ENCODE results near the gene ZBTB45.
"Not testable (repeated sequence)": the region's sequence is repeated elsewhere in the genome, so short reads cannot be mapped to it uniquely, and the experiment has no call there.

Gene ZBTB45

DNA sequence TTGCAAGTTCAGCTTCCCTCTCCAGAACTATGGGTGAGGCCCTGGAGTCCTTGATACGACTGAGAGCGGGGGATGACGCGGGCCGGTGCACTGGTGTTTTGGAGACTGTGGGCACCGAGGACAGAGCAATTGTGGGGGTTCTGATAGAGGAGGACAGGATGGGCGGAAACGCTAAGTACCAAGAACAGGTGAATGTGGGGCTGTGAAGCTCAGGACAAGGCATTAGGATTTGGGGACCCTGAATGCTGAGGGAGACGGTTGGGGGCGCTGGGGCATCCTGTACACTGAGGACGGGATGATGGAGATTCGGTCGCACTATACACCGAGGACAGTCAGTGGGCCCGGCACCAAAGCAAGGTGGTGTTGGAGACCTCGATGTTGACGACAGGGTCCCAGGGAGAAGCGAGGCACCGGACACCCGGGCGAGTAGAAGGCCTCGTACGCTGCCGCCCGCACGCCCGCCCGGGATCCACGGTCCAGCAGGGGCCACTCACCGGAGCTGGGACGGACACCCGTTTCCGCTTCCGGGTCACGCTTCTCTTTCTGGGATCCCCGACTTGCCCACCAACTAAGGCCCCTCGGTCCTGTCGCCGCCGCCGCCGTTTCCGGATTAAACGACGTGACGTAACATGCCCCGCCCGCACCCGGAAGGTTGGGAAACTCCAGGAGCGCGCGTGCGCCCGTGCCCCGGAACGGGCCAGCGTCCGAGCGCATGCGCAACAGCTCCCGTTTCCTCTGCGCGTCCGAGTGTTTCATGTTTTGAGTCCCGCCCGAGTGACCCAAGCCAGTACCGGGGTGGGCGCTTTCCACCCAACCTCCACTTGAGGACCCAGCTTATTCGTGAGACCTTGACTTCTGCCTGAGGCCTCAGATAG lies 35.1 kb upstream of the ZBTB45 start, which contains the start of gene CHMP2A:
Gene CHMP2A (minus strand): TSS at position 612 of the 875 bp plus-strand sequence. CDS start 893 bp downstream, outside the sequence.
- no peak for DNase-seq

DNA sequence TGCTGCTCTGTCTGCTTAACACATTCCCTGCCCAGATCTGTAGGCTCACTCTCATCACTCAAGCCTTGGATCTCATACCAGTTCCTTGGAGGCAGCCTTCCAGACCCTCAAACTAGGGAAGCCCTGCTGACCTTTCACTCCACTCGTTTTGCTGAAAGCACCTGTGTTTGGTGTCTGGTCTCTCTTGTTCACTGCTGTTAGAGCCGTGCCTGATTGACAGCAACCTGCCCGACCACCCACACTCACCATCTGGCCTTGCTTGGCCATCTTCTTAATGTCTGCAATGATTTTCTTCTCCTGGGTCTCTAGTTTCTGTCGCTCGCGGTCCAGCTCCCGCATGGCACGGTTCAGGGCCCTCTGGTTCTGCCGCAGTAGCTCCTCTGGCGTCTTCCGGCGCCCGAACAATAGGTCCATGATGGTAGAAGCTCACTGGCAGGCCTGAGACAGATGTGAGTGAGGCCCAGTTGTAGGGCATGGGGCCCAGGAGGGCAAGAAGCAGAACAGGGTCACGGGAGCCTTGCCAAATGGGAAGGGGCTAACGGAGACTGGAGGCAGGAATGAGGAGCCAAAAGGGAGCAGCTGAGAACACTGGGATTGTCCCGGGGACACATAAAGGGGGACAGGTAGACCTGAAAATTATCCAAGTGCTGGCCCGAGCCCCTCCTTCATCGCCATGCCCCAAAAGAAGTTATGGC lies 34.3 kb upstream of the ZBTB45 start:
- DNase-seq: no peak

DNA sequence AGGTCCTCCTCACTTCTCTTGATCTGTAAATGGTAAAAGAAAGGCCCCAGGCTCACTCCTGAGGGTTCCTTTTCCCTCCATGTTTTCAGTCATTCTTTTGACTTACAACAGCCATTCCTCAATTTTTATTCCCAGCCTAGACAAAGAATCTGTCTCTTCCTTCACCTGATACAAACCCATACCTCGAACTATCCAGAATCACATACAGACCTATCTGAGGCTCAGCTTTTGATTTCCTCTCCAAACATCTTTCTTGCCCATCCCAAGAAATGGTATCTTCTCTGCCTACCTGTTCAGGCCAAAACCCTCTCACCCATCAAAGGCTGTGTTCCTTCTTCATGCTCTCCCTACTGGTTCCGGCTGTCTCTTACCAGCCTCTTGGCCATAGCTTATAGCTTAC lies 33.0 kb upstream of the ZBTB45 start:
- DNase-seq: no peak

DNA sequence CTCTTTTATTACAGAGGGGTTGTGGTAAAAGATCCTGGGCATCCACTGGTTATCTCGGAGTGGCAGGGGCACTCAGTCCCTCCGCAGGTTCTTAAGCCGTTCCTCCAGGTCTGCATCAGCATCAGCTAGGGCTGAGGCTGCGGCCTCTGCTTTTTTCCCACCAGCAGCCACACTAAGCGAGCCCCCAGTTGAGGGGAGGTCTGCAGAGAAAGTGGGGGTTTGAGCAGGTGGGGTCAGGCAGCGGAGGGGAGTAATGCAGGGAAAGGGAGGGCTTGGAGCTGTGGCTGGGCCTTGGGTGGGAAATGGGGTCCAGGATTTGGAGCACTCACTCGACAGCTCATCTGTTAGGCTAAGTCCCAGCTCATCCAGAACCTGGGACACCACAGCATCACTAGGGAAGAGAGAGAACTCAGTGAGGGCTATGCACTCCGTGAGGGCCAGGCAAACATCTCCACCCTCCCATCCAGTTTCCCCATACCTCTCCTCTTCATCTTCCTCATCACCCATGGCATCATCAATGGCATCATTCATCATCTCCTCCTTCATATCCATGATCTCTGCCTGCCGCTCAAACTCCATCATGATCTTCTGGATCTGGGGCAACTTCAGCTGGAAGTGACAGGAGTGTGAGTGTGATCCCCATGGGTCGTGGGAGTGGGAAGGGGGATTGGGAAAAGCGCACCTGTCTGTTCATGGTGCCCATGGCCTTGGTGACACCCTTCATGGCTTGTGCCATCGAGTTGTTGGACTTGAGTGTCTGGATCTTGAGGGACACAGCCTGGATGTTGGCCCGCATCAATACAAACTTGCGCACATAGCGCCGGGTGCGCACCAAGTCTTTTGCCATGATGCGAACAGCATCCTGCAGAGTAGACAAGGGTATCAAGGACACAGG lies 32.2 kb upstream of the ZBTB45 start:
- no peak for DNase-seq

DNA sequence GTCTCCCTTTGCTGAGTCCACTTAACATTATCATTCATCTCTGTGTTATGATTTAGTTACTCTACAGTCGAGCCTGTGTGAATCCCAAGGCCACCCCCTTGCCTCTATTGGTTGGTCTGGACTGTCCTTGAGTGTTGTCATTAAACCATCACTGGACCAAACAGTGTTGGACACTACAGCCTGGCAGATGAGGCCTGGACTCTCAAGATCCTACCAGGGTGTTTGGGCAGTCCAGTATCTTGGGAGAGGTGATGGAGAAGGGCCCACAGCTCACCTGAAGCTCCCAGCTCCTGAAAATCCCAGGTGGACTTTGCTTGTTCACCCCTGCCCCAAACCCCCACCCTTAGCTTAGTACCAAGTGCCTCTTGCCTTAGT lies 31.5 kb upstream of the ZBTB45 start:
- DNase-seq: no peak

DNA sequence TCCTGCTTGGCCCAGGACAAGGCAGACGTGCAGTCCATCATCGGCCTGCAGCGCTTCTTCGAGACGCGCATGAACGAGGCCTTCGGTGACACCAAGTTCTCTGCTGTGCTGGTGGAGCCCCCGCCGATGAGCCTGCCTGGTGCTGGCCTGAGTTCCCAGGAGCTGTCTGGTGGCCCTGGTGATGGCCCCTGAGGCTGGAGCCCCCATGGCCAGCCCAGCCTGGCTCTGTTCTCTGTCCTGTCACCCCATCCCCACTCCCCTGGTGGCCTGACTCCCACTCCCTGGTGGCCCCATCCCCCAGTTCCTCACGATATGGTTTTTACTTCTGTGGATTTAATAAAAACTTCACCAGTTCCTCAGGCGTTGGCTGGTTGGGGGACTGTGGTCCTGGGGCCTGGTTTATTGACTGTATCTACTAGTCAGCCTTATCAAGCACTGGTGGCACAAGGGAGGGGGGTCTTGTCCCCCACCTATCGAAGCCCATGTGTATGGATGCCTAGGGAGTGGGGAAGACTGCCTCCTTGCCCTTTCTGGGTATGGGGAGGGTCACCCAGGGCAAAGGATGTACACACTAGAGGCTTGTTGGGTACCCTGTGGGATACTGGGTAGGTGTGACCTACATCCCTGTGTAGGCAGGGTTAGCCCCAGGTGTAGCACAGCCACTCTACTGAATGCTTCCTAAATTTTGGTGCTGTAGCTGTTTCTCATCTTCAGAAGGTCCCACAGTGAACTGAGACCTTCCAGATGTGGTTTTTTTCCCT lies 30.9 kb upstream of the ZBTB45 start:
- no peak for DNase-seq

DNA sequence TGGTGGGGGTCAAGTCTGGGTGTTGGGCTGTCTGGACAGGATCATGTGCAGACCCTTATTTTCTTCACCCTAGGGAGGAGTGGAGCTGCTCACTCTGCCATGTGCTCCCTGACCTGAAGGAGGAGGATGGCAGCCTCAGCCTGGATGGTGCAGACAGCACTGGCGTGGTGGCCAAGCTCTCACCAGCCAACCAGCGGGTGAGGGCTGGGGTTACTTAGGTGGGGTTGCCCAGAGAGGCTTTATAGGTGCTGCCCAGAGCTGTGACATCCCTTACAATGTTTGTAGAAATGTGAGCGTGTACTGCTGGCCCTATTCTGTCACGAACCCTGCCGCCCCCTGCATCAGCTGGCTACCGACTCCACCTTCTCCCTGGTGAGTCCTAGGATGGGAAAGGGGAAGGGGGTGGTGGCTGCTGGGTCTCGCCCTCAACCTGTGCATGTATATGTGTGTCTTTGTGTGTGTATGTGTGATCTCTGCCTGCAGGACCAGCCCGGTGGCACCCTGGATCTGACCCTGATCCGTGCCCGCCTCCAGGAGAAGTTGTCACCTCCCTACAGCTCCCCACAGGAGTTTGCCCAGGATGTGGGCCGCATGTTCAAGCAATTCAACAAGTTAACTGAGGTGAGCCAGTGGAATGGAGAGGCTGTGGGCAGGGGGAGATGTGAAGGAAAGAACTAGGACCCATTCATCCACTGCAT lies 30.2 kb upstream of the ZBTB45 start:
- no peak for DNase-seq

DNA sequence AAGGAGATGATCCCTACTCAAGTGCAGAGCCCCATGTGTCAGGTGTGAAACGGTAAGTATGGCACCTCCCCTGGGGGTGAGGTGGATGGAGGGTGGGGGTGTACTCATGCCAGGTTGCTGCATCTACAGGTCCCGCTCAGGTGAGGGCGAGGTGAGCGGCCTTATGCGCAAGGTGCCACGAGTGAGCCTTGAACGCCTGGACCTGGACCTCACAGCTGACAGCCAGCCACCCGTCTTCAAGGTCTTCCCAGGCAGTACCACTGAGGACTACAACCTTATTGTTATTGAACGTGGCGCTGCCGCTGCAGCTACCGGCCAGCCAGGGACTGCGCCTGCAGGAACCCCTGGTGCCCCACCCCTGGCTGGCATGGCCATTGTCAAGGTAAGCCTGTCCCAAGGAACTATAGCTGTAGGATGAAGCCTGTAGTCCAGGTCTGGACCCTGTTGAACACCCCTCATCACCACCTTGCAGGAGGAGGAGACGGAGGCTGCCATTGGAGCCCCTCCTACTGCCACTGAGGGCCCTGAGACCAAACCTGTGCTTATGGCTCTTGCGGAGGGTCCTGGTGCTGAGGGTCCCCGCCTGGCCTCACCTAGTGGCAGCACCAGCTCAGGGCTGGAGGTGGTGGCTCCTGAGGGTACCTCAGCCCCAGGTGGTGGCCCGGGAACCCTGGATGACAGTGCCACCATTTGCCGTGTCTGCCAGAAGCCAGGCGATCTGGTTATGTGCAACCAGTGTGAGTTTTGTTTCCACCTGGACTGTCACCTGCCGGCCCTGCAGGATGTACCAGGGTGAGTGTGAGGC lies 29.5 kb upstream of the ZBTB45 start:
- DNase-seq: no peak

DNA sequence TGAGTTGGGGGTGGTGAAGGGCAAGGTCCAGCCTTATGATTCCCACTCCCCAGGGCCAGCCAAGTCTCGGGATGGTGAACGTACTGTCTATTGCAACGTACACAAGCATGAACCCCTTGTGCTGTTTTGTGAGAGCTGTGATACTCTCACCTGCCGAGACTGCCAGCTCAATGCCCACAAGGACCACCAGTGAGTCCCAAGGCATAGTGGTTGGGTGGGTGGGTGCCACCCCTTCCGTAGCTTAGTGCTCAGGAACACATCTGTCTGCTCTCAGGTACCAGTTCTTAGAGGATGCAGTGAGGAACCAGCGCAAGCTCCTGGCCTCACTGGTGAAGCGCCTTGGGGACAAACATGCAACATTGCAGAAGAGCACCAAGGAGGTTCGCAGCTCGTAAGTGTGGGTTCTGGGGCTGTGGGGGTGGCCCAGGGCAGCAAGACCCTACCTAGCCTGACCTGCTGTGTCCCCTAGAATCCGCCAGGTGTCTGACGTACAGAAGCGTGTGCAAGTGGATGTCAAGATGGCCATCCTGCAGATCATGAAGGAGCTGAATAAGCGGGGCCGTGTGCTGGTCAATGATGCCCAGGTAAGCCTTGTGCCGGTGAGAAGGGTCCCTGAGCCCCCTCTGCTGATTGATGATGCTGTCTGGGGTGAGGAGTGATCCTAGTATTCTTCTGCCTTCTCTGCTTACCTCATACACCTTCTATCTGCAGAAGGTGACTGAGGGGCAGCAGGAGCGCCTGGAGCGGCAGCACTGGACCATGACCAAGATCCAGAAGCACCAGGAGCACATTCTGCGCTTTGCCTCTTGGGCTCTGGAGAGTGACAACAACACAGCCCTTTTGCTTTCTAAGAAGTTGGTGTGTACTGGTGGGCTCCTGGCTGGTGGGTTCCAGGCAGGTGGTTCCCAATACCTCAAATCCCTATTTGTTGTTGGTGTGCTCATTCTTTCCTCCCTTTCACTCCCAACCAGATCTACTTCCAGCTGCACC lies 28.0 kb upstream of the ZBTB45 start:
- DNase-seq: no peak

DNA sequence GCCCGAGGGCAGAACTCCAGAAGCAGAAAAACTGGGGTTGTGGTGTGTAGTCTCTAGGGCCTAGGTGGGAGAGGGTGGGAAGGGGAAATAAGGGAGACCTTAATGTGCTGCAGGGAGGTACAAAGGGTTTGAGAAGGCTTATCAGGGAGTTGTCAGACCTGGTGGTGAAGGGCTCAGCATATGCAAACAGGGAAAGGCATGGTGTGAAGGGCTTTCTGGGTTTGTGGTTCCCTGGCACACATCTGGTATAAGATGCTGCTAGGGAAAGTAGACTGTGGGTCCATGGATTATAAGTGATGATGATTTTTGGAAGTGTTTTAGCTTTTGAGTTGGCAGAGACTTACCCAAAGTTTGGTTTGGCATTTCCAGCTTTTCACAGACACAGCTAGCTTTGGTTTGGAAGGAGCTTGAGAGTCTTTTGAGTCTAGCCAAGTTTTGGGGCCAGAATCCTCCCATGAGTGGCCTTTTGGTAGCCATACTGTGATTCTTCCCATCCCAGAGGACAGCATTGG lies 26.5 kb upstream of the ZBTB45 start:
- no peak for DNase-seq

DNA sequence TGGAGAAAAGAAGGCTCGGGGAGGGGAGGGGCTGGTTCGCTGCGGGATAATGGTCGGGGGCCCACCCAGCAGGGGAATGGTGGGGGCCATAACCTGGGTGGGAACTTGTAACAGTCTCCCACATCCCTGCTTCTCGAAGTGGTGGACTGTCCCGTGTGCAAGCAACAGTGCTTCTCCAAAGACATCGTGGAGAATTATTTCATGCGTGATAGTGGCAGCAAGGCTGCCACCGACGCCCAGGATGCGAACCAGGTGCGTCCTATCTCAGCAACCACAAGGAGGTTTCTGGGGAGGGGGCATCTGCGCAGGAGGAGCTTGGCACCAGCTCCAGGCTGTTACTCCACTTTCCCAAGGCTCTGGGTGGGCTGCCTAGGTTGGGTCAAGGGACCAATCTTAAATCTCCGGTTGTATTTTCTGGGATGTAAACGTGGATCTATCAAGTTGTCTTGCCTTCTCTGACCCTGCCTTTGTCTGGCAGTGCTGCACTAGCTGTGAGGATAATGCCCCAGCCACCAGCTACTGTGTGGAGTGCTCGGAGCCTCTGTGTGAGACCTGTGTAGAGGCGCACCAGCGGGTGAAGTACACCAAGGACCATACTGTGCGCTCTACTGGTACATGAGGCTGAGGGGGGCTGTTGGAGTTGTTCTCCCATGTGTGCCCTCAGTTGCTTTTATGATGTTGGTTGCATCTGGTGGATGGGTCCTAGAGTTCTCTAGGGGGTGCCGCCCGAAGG lies 25.8 kb upstream of the ZBTB45 start:
- no peak for DNase-seq

DNA sequence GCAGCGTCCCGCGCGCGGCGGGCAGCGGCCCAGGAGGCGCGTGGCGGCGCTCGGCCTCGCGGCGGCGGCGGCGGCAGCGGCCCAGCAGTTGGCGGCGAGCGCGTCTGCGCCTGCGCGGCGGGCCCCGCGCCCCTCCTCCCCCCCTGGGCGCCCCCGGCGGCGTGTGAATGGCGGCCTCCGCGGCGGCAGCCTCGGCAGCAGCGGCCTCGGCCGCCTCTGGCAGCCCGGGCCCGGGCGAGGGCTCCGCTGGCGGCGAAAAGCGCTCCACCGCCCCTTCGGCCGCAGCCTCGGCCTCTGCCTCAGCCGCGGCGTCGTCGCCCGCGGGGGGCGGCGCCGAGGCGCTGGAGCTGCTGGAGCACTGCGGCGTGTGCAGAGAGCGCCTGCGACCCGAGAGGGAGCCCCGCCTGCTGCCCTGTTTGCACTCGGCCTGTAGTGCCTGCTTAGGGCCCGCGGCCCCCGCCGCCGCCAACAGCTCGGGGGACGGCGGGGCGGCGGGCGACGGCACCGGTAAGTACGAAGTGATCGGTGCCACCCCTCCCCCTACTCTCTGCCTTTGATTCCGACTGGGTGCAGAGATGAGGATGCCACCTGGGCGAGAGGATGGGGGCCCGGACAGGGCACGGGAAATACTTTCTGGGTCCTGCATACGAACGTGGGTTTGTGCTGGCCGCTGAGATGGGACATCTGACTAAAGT lies 25.1 kb upstream of the ZBTB45 start:
- DNase-seq: no peak

DNA sequence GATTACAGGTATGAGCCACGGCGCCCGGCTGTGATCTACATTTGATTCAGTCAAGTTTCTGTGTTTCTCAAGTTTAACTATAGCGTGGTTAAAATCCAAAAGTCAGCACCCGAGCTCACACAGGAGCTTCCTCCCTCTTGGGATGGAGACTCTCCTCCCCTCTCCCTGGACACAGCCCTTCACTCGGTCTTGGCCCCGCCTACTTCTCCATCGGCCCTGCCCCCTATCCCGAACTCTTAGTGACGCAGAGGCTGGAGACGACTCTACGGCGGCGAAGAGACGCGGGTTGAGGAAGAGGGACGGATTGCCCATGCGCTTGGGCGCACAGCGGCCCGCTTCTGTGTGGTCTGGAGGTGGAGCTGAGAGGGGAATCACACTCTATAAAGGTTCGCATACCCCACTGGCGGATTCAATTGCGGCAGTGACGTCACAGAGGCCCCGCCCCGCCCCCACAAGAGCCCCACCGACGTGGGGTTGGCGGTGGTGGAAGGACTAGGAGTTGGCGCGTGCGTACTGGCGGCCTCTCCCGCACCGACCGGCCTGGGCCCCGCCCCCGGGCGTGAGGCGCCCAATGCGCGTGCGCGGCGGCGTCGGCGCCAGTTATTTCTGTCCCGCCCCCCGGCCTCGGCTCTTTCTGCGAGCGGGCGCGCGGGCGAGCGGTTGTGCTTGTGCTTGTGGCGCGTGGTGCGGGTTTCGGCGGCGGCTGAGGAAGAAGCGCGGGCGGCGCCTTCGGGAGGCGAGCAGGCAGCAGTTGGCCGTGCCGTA lies 24.4 kb upstream of the ZBTB45 start, which contains the start of gene TRIM28:
Gene TRIM28 (plus strand): TSS at position 239 of the 765 bp plus-strand sequence. CDS start 694 bp downstream, outside the sequence.
- no peak for DNase-seq

DNA sequence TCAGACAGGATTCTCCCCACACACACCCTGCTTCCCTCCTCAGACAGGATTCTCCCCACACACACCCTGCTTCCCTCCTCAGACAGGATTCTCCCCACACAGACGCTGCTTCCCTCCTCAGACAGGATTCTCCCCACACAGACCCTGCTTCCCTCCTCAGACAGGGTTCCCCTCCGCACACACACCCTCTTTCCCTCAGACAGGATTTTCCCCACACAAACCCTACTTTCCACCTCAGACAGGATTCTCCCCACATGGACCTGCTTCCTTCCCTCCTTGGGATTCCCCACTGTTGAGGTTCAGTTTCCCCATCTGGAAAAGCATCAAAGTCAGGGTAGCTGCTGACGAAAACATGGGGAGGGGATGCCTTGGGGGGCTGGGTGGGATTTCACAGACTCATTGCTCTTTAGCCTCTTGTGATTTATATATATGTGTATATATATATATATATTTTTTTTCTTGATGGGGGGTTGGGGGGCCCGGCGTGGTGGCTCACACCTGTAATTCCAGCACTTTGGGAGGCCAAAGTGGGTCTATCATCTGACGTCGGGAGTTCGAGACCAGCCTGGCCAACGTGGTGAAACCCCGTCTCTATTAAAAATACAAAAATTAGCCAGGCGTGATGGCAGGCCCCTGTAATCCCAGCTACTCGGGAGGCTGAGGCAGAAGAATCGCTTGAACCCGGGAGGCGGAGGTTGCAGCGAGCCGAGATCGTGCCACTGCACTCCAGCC lies 23.2 kb upstream of the ZBTB45 start:
- DNase-seq: not testable (repeated sequence)

DNA sequence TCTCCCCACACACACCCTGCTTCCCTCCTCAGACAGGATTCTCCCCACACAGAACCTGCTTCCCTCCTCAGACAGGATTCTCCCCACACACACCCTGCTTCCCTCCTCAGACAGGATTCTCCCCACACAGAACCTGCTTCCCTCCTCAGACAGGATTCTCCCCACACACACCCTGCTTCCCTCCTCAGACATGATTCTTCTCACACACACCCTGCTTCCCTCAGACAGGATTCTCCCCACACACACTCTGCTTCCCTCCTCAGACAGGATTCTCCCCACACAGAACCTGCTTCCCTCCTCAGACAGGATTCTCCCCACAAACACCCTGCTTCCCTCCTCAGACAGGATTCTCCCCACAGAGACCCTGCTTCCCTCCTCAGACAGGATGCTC lies 19.6 kb upstream of the ZBTB45 start:
- DNase-seq: not testable (repeated sequence)
